Lower leg skin (tissue), 3 donors: ENCODE data around the gene CSNK1G3.

Experiments used
- CTCF ChIP-seq, 3 donors: fragments of 450-650 bp; IDR thresholded peaks; one replicate each; pipeline ENCODE4 v1.5.1; 2016; ENCODE audit warnings: antibody characterized with exemption in 3 of 3, mild to moderate bottlenecking in 3 of 3, moderate library complexity in 2 of 3
- POLR2A ChIP-seq, 2 donors: fragments of 450-650 bp; IDR thresholded peaks; one replicate each; pipeline ENCODE4 v1.6.1; 2016 to 2017; ENCODE audit warnings: antibody characterized with exemption in 2 of 2, mild to moderate bottlenecking in 1 of 2, moderate library complexity in 1 of 2

GRCh38 chr5:123476731-123477130 lies 35.2 kb upstream of the CSNK1G3 start:
- TF ChIP-seq POLR2A (IDR thresholded peaks at IDR 0.05) (no peak), CTCF (IDR thresholded peaks at IDR 0.05) (no peak)
